GM23338 (cell line): ENCODE data around the gene KCNC2.

Experiments
- CREB1 ChIP-seq: fragments of 250-450 bp; sonication (Bioruptor Pico); IDR thresholded peaks from 2 replicates; pipeline ENCODE4 v1.5.0; 2020; ENCODE audit warnings: low read depth, mild to moderate bottlenecking, moderate library complexity
- EZH2 ChIP-seq: fragments of 200-600 bp; sonication (generic); IDR thresholded peaks from one replicate; pipeline ENCODE4 v1.8.0; 2017; ENCODE audit warnings: antibody characterized with exemption, mild to moderate bottlenecking, low read depth; ENCODE audit not compliant: unreplicated experiment
- EZH2phosphoT487 ChIP-seq: fragments of 200-600 bp; sonication (generic); IDR thresholded peaks from one replicate; pipeline ENCODE4 v1.8.1; 2018; ENCODE audit warnings: antibody characterized with exemption; ENCODE audit not compliant: unreplicated experiment
- JUNB ChIP-seq: IDR thresholded peaks from one replicate; pipeline ENCODE4 v1.6.1; 2016; ENCODE audit warnings: antibody characterized with exemption; ENCODE audit not compliant: unreplicated experiment
- POLR2AphosphoS5 ChIP-seq: IDR thresholded peaks from 2 replicates; pipeline ENCODE4 v1.6.1; 2016; ENCODE audit warnings: antibody characterized with exemption, low read depth
- TF ChIP-seq, protein P1 (sequence below), 2 experiments: fragments of 200-600 bp in 1 of 2; sonication (generic) in 1 of 2; conservative IDR thresholded peaks; 2 replicates each; pipeline versions ENCODE4 v1.5.1 to v1.6.1; 2016 to 2017; ENCODE audit warnings: antibody characterized with exemption in 2 of 2, low read depth in 2 of 2, mild to moderate bottlenecking in 2 of 2, moderate library complexity in 1 of 2
- TF ChIP-seq, protein P2 (sequence below): IDR thresholded peaks from one replicate; pipeline ENCODE4 v1.6.1; 2018; ENCODE audit warnings: antibody characterized with exemption; ENCODE audit not compliant: unreplicated experiment

DNA sequence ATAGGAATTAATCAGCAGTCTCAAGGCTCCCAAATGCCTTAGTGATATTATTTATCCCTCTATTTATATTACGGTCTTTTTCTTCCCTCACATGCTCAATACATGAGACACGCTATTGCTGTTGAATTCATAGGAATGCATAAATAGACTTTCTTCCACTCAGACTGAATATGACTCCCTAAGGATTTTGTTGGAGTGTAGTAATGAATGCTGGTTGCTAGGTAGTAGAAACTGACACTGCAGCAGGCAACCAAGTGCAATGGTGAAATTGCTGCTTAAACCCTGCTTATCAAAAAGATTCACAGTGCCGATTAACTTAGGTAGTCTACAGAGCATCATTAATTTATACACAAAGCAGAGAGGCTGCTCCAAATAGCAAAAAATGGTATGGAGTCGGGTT is 168.2 kb downstream of the KCNC2 start:
- TF ChIP-seq, protein P1, sequence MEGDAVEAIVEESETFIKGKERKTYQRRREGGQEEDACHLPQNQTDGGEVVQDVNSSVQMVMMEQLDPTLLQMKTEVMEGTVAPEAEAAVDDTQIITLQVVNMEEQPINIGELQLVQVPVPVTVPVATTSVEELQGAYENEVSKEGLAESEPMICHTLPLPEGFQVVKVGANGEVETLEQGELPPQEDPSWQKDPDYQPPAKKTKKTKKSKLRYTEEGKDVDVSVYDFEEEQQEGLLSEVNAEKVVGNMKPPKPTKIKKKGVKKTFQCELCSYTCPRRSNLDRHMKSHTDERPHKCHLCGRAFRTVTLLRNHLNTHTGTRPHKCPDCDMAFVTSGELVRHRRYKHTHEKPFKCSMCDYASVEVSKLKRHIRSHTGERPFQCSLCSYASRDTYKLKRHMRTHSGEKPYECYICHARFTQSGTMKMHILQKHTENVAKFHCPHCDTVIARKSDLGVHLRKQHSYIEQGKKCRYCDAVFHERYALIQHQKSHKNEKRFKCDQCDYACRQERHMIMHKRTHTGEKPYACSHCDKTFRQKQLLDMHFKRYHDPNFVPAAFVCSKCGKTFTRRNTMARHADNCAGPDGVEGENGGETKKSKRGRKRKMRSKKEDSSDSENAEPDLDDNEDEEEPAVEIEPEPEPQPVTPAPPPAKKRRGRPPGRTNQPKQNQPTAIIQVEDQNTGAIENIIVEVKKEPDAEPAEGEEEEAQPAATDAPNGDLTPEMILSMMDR (conservative IDR thresholded peaks at IDR 0.05; ENCODE audit: low read depth in 2 of 2), result no peak
- TF ChIP-seq EZH2 (no peak), POLR2AphosphoS5 (no peak), CREB1 (CRISPR knock-in tag) (no peak), EZH2phosphoT487 (no peak), JUNB (no peak)
- TF ChIP-seq, protein P2, sequence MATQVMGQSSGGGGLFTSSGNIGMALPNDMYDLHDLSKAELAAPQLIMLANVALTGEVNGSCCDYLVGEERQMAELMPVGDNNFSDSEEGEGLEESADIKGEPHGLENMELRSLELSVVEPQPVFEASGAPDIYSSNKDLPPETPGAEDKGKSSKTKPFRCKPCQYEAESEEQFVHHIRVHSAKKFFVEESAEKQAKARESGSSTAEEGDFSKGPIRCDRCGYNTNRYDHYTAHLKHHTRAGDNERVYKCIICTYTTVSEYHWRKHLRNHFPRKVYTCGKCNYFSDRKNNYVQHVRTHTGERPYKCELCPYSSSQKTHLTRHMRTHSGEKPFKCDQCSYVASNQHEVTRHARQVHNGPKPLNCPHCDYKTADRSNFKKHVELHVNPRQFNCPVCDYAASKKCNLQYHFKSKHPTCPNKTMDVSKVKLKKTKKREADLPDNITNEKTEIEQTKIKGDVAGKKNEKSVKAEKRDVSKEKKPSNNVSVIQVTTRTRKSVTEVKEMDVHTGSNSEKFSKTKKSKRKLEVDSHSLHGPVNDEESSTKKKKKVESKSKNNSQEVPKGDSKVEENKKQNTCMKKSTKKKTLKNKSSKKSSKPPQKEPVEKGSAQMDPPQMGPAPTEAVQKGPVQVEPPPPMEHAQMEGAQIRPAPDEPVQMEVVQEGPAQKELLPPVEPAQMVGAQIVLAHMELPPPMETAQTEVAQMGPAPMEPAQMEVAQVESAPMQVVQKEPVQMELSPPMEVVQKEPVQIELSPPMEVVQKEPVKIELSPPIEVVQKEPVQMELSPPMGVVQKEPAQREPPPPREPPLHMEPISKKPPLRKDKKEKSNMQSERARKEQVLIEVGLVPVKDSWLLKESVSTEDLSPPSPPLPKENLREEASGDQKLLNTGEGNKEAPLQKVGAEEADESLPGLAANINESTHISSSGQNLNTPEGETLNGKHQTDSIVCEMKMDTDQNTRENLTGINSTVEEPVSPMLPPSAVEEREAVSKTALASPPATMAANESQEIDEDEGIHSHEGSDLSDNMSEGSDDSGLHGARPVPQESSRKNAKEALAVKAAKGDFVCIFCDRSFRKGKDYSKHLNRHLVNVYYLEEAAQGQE, result no peak
